Neural cell (in vitro differentiated cells): ENCODE measurements around the gene JAG2. TPM values are rescaled to one million over a fixed set of nuclear protein-coding genes. Genes with fewer than 3 reads are reported as not detected.

Experiments
- H2AFZ ChIP-seq: fragments of 200-600, 300-800 bp; sonication (generic), shearing (Covaris generic); 2 replicates; pipeline ENCODE4 v1.6.0; 2014; ENCODE audit warnings: low read depth, mild to moderate bottlenecking, antibody characterized with exemption, low read length, moderate library complexity
- H3F3A ChIP-seq: fragments of 200-600 bp; shearing (Covaris generic); 2 replicates; pipeline ENCODE4 v1.6.1; 2016; ENCODE audit warnings: mild to moderate bottlenecking, moderate library complexity, mixed read lengths, antibody characterized with exemption, low read length; ENCODE audit not compliant: insufficient read depth, poor library complexity, severe bottlenecking
- H3K27ac ChIP-seq: fragments of 200-600, 300-800 bp; sonication (generic), shearing (Covaris generic); 2 replicates; pipeline ENCODE4 v1.5.1; 2014; ENCODE audit warnings: mild to moderate bottlenecking, low read length, moderate library complexity
- H3K27me3 ChIP-seq: fragments of 300-800, 200-600 bp; sonication (generic), shearing (Covaris generic); 2 replicates; pipeline ENCODE4 v1.6.0; 2014; ENCODE audit warnings: mild to moderate bottlenecking, low read depth, low read length, moderate library complexity; ENCODE audit not compliant: insufficient read depth
- H3K36me3 ChIP-seq: fragments of 300-800, 200-600 bp; sonication (generic), shearing (Covaris generic); 2 replicates; pipeline ENCODE4 v1.5.1; 2014; ENCODE audit warnings: mild to moderate bottlenecking, antibody characterized with exemption, low read length, moderate library complexity; ENCODE audit not compliant: insufficient read depth
- H3K4me2 ChIP-seq: fragments of 300-800, 200-600 bp; sonication (generic), shearing (Covaris generic); 2 replicates; pipeline ENCODE4 v1.6.0; 2014; ENCODE audit warnings: mild to moderate bottlenecking, low read length
- H3K4me3 ChIP-seq: fragments of 300-800, 200-600 bp; sonication (generic), shearing (Covaris generic); 2 replicates; pipeline ENCODE4 v1.5.1; 2014; ENCODE audit warnings: mild to moderate bottlenecking, low read length, moderate library complexity
- H3K79me2 ChIP-seq: fragments of 200-600 bp; shearing (Covaris generic); replicated peaks from 2 replicates; pipeline ENCODE4 v1.6.0; 2014; ENCODE audit warnings: mild to moderate bottlenecking, low read length, moderate library complexity; ENCODE audit not compliant: insufficient read depth
- H3K9ac ChIP-seq: fragments of 300-800, 200-600 bp; sonication (generic), shearing (Covaris generic); 2 replicates; pipeline ENCODE4 v1.6.1; 2016; ENCODE audit warnings: mild to moderate bottlenecking, low read length, mixed read lengths
- H3K9me2 ChIP-seq: fragments of 200-600 bp; shearing (Covaris generic); 2 replicates; pipeline ENCODE4 v1.6.1; 2016; ENCODE audit warnings: mild to moderate bottlenecking, low read length, mixed read lengths; ENCODE audit not compliant: insufficient read depth
- H3K9me3 ChIP-seq: fragments of 200-600, 300-800 bp; sonication (generic), shearing (Covaris generic); 2 replicates; pipeline ENCODE4 v1.6.1; 2016; ENCODE audit warnings: mild to moderate bottlenecking, mixed run types, low read length, moderate library complexity, mixed read lengths
- H4K20me1 ChIP-seq: fragments of 200-600 bp; shearing (Covaris generic); 2 replicates; pipeline ENCODE4 v1.6.1; 2016; ENCODE audit warnings: mild to moderate bottlenecking, mixed run types; ENCODE audit not compliant: insufficient read depth
- EP300 ChIP-seq: fragments of 450-650 bp; conservative IDR thresholded peaks from 2 replicates; pipeline ENCODE4 v1.6.1; 2014; ENCODE audit warnings: antibody characterized with exemption, mild to moderate bottlenecking, moderate library complexity; ENCODE audit not compliant: poor library complexity, severe bottlenecking
- EZH2 ChIP-seq: fragments of 200-600, 300-800 bp; shearing (Covaris generic), sonication (generic); IDR thresholded peaks from 2 replicates; pipeline ENCODE4 v1.6.1; 2014; ENCODE audit warnings: antibody characterized with exemption, low read length, borderline replicate concordance, mild to moderate bottlenecking; ENCODE audit not compliant: insufficient read depth, poor library complexity, severe bottlenecking
- MXI1 ChIP-seq: fragments of 450-650 bp; conservative IDR thresholded peaks from 2 replicates; pipeline ENCODE4 v1.6.1; 2014; ENCODE audit warnings: antibody characterized with exemption, mild to moderate bottlenecking; ENCODE audit not compliant: poor library complexity, severe bottlenecking
- POLR2AphosphoS5 ChIP-seq: IDR thresholded peaks from 2 replicates; pipeline ENCODE4 v1.6.1; 2012
- RAD21 ChIP-seq: fragments of 450-650 bp; conservative IDR thresholded peaks from 2 replicates; pipeline ENCODE4 v1.6.1; 2014; ENCODE audit warnings: antibody characterized with exemption, mild to moderate bottlenecking, moderate library complexity
- SMC3 ChIP-seq: fragments of 450-650 bp; conservative IDR thresholded peaks from 2 replicates; pipeline ENCODE4 v1.6.1; 2014; ENCODE audit warnings: antibody characterized with exemption, mild to moderate bottlenecking, moderate library complexity; ENCODE audit not compliant: poor library complexity
- TAF1 ChIP-seq: IDR thresholded peaks from 2 replicates; pipeline ENCODE4 v1.6.1; 2012; ENCODE audit warnings: low read depth
- polyA plus RNA-seq: library from polyadenylated mRNA; depleted of rRNA; stranded (reverse); fragments of >200 nt; gene quantifications from 2 replicates; pipeline ENCODE4 v1.2.3, GENCODE V29; 2014
- TF ChIP-seq, protein P1 (sequence below): IDR thresholded peaks from 2 replicates; pipeline ENCODE4 v1.6.1; 2012; ENCODE audit warnings: borderline replicate concordance
- TF ChIP-seq, protein P2 (sequence below): fragments of 450-650 bp; IDR thresholded peaks from 2 replicates; pipeline ENCODE4 v1.5.1; 2014; ENCODE audit warnings: antibody characterized with exemption, mild to moderate bottlenecking, moderate library complexity; ENCODE audit not compliant: poor library complexity, severe bottlenecking

Gene JAG2
- polyA plus RNA-seq, 1 donor from 2014 or later = 20.3 TPM

DNA sequence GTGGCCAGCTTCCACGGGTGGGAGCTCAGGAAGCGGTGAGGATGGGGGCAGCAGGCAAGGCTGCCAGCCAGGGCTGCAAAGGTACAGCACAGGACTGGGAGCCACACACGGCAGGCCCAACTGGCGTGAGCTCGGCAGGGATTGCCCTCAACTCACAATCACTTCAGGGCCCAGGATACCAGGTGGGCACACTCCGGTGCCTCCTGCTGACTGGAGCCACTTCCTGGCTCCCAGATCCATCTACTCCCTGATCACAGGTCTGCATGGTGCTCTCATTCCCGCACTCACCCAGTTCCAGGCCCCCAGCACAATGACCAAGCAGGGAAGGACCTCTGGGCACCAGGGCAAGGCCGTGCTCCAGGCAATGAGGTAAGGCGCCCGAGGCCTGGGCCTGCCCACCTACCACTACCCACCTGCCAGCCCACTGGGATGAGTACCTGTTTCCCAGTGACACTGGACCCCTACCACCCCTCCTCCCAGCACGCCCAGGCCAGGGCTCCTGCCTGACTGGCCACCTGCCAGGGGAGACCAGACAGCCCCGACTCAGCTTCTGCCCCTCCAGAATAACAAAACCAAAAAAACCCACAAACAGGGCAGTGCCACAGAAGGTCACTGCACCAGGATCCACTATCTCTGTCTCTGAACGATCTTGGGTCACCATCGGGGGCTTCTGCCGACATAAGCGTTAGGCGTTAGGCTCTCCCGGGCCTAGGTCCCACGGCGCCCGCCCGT, 1.8 kb downstream of the JAG2 start:
- H3K9me3 ChIP-seq = no peaks in the 10 kb centered on the region
- H3K27ac ChIP-seq = no peak overlapping the region
- H3F3A ChIP-seq = no peaks in the 10 kb centered on the region
- H3K9me2 ChIP-seq = no peaks in the 10 kb centered on the region
- no peak overlapping the region for H2AFZ ChIP-seq
- no peaks in the 10 kb centered on the region for H3K79me2 ChIP-seq
- peaks cover 5% of the 10 kb centered on the region for H3K27me3 ChIP-seq
- H3K4me3 ChIP-seq = peak overlapping the region; percentile 53
- H3K9ac ChIP-seq = no peak overlapping the region
- TF ChIP-seq EZH2 (no peak), TAF1 (no peak), MXI1 (no peak), SMC3 (no peak), RAD21 (no peak), POLR2AphosphoS5 (no peak), EP300 (no peak)
- TF ChIP-seq, protein P1, sequence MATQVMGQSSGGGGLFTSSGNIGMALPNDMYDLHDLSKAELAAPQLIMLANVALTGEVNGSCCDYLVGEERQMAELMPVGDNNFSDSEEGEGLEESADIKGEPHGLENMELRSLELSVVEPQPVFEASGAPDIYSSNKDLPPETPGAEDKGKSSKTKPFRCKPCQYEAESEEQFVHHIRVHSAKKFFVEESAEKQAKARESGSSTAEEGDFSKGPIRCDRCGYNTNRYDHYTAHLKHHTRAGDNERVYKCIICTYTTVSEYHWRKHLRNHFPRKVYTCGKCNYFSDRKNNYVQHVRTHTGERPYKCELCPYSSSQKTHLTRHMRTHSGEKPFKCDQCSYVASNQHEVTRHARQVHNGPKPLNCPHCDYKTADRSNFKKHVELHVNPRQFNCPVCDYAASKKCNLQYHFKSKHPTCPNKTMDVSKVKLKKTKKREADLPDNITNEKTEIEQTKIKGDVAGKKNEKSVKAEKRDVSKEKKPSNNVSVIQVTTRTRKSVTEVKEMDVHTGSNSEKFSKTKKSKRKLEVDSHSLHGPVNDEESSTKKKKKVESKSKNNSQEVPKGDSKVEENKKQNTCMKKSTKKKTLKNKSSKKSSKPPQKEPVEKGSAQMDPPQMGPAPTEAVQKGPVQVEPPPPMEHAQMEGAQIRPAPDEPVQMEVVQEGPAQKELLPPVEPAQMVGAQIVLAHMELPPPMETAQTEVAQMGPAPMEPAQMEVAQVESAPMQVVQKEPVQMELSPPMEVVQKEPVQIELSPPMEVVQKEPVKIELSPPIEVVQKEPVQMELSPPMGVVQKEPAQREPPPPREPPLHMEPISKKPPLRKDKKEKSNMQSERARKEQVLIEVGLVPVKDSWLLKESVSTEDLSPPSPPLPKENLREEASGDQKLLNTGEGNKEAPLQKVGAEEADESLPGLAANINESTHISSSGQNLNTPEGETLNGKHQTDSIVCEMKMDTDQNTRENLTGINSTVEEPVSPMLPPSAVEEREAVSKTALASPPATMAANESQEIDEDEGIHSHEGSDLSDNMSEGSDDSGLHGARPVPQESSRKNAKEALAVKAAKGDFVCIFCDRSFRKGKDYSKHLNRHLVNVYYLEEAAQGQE = no peak
- TF ChIP-seq, protein P2, sequence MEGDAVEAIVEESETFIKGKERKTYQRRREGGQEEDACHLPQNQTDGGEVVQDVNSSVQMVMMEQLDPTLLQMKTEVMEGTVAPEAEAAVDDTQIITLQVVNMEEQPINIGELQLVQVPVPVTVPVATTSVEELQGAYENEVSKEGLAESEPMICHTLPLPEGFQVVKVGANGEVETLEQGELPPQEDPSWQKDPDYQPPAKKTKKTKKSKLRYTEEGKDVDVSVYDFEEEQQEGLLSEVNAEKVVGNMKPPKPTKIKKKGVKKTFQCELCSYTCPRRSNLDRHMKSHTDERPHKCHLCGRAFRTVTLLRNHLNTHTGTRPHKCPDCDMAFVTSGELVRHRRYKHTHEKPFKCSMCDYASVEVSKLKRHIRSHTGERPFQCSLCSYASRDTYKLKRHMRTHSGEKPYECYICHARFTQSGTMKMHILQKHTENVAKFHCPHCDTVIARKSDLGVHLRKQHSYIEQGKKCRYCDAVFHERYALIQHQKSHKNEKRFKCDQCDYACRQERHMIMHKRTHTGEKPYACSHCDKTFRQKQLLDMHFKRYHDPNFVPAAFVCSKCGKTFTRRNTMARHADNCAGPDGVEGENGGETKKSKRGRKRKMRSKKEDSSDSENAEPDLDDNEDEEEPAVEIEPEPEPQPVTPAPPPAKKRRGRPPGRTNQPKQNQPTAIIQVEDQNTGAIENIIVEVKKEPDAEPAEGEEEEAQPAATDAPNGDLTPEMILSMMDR = no peak
- no peaks in the 10 kb centered on the region for H3K36me3 ChIP-seq
- H3K4me2 ChIP-seq = no peak overlapping the region
- no peaks in the 10 kb centered on the region for H4K20me1 ChIP-seq

DNA sequence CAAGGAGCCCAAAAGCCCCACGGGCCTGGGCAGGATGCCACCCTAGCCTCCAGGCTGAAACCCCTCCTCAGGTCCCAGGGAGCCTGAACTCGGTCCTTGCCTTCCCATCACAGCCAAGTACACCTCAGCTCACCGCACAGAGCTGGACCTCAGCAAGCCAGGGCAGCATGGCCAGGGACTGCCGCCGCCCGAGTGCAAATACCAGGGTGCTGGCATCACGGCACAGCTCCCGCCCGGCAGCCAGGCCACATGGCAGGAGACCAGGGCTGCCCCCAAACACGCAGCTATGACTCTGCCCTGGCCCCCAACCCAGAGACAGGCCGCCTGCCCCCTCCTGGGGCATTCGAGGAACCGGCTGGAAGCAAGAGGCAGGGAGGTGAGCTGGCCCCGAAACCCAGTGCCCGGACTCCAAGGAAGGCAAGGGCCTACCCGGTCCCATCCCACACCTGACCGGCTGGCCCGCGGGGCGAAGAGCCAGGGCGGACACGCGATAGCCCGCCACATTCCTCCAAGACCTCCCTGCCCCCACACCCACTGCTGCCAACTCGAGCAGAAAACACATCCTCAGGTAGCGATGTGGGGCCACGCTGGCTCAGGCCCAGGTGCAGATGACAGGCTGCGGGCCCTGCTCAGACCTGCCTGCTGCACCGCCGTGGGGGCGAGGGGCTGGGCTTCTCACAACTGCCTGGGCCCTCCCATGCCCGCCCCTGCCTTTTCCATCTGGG, 2.7 kb downstream of the JAG2 start:
- Histone ChIP-seq H4K20me1 (no peaks in the 10 kb centered on the region), H3K27ac (no peak overlapping the region), H2AFZ (no peak overlapping the region), H3F3A (no peaks in the 10 kb centered on the region), H3K9ac (no peak overlapping the region), H3K27me3 (peaks cover 5% of the 10 kb centered on the region), H3K4me3 (peak overlapping the region; percentile 53), H3K9me2 (no peaks in the 10 kb centered on the region), H3K4me2 (no peak overlapping the region), H3K9me3 (no peaks in the 10 kb centered on the region), H3K36me3 (no peaks in the 10 kb centered on the region), H3K79me2 (no peaks in the 10 kb centered on the region)
- TF ChIP-seq EP300 (no peak), EZH2 (no peak), MXI1 (no peak), POLR2AphosphoS5 (no peak), TAF1 (no peak), RAD21 (no peak), SMC3 (no peak)
- TF ChIP-seq, protein P2 = no peak
- TF ChIP-seq, protein P1 = no peak
